ENCODE results near the gene AHDC1. TPM values are rescaled to one million over a fixed set of nuclear protein-coding genes. Genes with fewer than 3 reads are reported as not detected.

AHDC1 gene
- polyA plus RNA-seq, 1 donor: 19.5 TPM

- no peaks in the 10 kb centered on the region for H3K9me3 ChIP-seq (ENCODE audit: control insufficient read depth, low read depth, low read length)
- peaks cover 64% of the 10 kb centered on the region for H3K4me1 ChIP-seq (ENCODE audit: control insufficient read depth, insufficient read depth, low read length)
- H3K36me3 ChIP-seq (ENCODE audit: control insufficient read depth, insufficient read depth, low read length): no peaks in the 10 kb centered on the region
- DNase-seq: peak; percentile 94 to 99
- H3K4me3 ChIP-seq (ENCODE audit: low read length): peak overlapping the region; percentile 23
- H3K27me3 ChIP-seq (ENCODE audit: control insufficient read depth, insufficient read depth, low read length): no peaks in the 10 kb centered on the region
- WGBS (ENCODE audit: insufficient coverage, low lambda C conversion rate): no CpG with 5 or more reads among the region's 21 CpGs
- H3K27ac ChIP-seq (ENCODE audit: low read length): peak overlapping the region; percentile 98
Measured at GRCh38 chr1:27517907-27518718, 85.8 kb downstream of the AHDC1 start.

GRCh38 chr1:27517301-27517700, 86.6 kb downstream of the AHDC1 start:
- peak in 1 of 2 donors; percentile 70 for DNase-seq
- no CpG with 5 or more reads among the region's 2 CpGs for WGBS (ENCODE audit: insufficient coverage, low lambda C conversion rate)
- peaks cover 56% of the 10 kb centered on the region for H3K4me1 ChIP-seq (ENCODE audit: control insufficient read depth, insufficient read depth, low read length)
- H3K4me3 ChIP-seq (ENCODE audit: low read length): no peak overlapping the region
- no peaks in the 10 kb centered on the region for H3K36me3 ChIP-seq (ENCODE audit: control insufficient read depth, insufficient read depth, low read length)
- H3K9me3 ChIP-seq (ENCODE audit: control insufficient read depth, low read depth, low read length): no peaks in the 10 kb centered on the region
- peak overlapping the region; percentile 98 for H3K27ac ChIP-seq (ENCODE audit: low read length)
- no peaks in the 10 kb centered on the region for H3K27me3 ChIP-seq (ENCODE audit: control insufficient read depth, insufficient read depth, low read length)

GRCh38 chr1:27515626-27516025, 88.3 kb downstream of the AHDC1 start:
- H3K4me1 ChIP-seq (ENCODE audit: control insufficient read depth, insufficient read depth, low read length): peaks cover 40% of the 10 kb centered on the region
- H3K4me3 ChIP-seq (ENCODE audit: low read length): no peak overlapping the region
- H3K27me3 ChIP-seq (ENCODE audit: control insufficient read depth, insufficient read depth, low read length): no peaks in the 10 kb centered on the region
- no peak for DNase-seq
- no CpG with 5 or more reads among the region's 3 CpGs for WGBS (ENCODE audit: insufficient coverage, low lambda C conversion rate)
- no peaks in the 10 kb centered on the region for H3K36me3 ChIP-seq (ENCODE audit: control insufficient read depth, insufficient read depth, low read length)
- H3K9me3 ChIP-seq (ENCODE audit: control insufficient read depth, low read depth, low read length): no peaks in the 10 kb centered on the region
- H3K27ac ChIP-seq (ENCODE audit: low read length): no peak overlapping the region

GRCh38 chr1:27513958-27514357, 90.0 kb downstream of the AHDC1 start:
- Histone ChIP-seq H3K4me1 (ENCODE audit: control insufficient read depth, insufficient read depth, low read length) (peaks cover 35% of the 10 kb centered on the region), H3K4me3 (ENCODE audit: low read length) (no peak overlapping the region), H3K36me3 (ENCODE audit: control insufficient read depth, insufficient read depth, low read length) (no peaks in the 10 kb centered on the region), H3K27ac (ENCODE audit: low read length) (no peak overlapping the region), H3K9me3 (ENCODE audit: control insufficient read depth, low read depth, low read length) (no peaks in the 10 kb centered on the region), H3K27me3 (ENCODE audit: control insufficient read depth, insufficient read depth, low read length) (no peaks in the 10 kb centered on the region)
- no peak for DNase-seq
- WGBS (ENCODE audit: insufficient coverage, low lambda C conversion rate): no CpG with 5 or more reads among the region's 7 CpGs

- H3K9me3 ChIP-seq (ENCODE audit: control insufficient read depth, low read depth, low read length): no peaks in the 10 kb centered on the region
- WGBS (ENCODE audit: insufficient coverage, low lambda C conversion rate): no CpG with 5 or more reads among the region's 5 CpGs
- H3K27me3 ChIP-seq (ENCODE audit: control insufficient read depth, insufficient read depth, low read length): no peaks in the 10 kb centered on the region
- no peaks in the 10 kb centered on the region for H3K36me3 ChIP-seq (ENCODE audit: control insufficient read depth, insufficient read depth, low read length)
- peak in 1 of 2 donors; percentile 66 for DNase-seq
- no peak overlapping the region for H3K27ac ChIP-seq (ENCODE audit: low read length)
- H3K4me3 ChIP-seq (ENCODE audit: low read length): no peak overlapping the region
- H3K4me1 ChIP-seq (ENCODE audit: control insufficient read depth, insufficient read depth, low read length): peaks cover 33% of the 10 kb centered on the region
Measured at GRCh38 chr1:27513528-27513927, 90.4 kb downstream of the AHDC1 start.

GRCh38 chr1:27509127-27510080, 94.5 kb downstream of the AHDC1 start:
- no peak overlapping the region for H3K4me3 ChIP-seq (ENCODE audit: low read length)
- no peaks in the 10 kb centered on the region for H3K9me3 ChIP-seq (ENCODE audit: control insufficient read depth, low read depth, low read length)
- no peaks in the 10 kb centered on the region for H3K36me3 ChIP-seq (ENCODE audit: control insufficient read depth, insufficient read depth, low read length)
- peaks cover 34% of the 10 kb centered on the region for H3K4me1 ChIP-seq (ENCODE audit: control insufficient read depth, insufficient read depth, low read length)
- WGBS (ENCODE audit: insufficient coverage, low lambda C conversion rate): no CpG with 5 or more reads among the region's 9 CpGs
- H3K27me3 ChIP-seq (ENCODE audit: control insufficient read depth, insufficient read depth, low read length): no peaks in the 10 kb centered on the region
- DNase-seq: peak in 1 of 2 donors; percentile 65
- H3K27ac ChIP-seq (ENCODE audit: low read length): peak overlapping the region; percentile 30

GRCh38 chr1:27507960-27508665, 95.8 kb downstream of the AHDC1 start:
- Histone ChIP-seq H3K27ac (ENCODE audit: low read length) (no peak overlapping the region), H3K4me3 (ENCODE audit: low read length) (no peak overlapping the region), H3K9me3 (ENCODE audit: control insufficient read depth, low read depth, low read length) (no peaks in the 10 kb centered on the region), H3K4me1 (ENCODE audit: control insufficient read depth, insufficient read depth, low read length) (peaks cover 37% of the 10 kb centered on the region), H3K27me3 (ENCODE audit: control insufficient read depth, insufficient read depth, low read length) (no peaks in the 10 kb centered on the region), H3K36me3 (ENCODE audit: control insufficient read depth, insufficient read depth, low read length) (no peaks in the 10 kb centered on the region)
- DNase-seq: peak in 1 of 2 donors; percentile 39
- WGBS (ENCODE audit: insufficient coverage, low lambda C conversion rate): 100% methylated on average over 1 of the region's 6 CpGs

- H3K27ac ChIP-seq (ENCODE audit: low read length): no peak overlapping the region
- H3K4me1 ChIP-seq (ENCODE audit: control insufficient read depth, insufficient read depth, low read length): peaks cover 37% of the 10 kb centered on the region
- no peaks in the 10 kb centered on the region for H3K36me3 ChIP-seq (ENCODE audit: control insufficient read depth, insufficient read depth, low read length)
- H3K27me3 ChIP-seq (ENCODE audit: control insufficient read depth, insufficient read depth, low read length): no peaks in the 10 kb centered on the region
- H3K9me3 ChIP-seq (ENCODE audit: control insufficient read depth, low read depth, low read length): no peaks in the 10 kb centered on the region
- DNase-seq: no peak
- WGBS (ENCODE audit: insufficient coverage, low lambda C conversion rate): no CpG with 5 or more reads among the region's 6 CpGs
- H3K4me3 ChIP-seq (ENCODE audit: low read length): no peak overlapping the region
Measured at GRCh38 chr1:27506703-27507102, 97.2 kb downstream of the AHDC1 start.

- Histone ChIP-seq H3K4me3 (ENCODE audit: low read length) (no peak overlapping the region), H3K36me3 (ENCODE audit: control insufficient read depth, insufficient read depth, low read length) (no peaks in the 10 kb centered on the region), H3K27ac (ENCODE audit: low read length) (peak overlapping the region; percentile 70), H3K9me3 (ENCODE audit: control insufficient read depth, low read depth, low read length) (no peaks in the 10 kb centered on the region), H3K27me3 (ENCODE audit: control insufficient read depth, insufficient read depth, low read length) (no peaks in the 10 kb centered on the region), H3K4me1 (ENCODE audit: control insufficient read depth, insufficient read depth, low read length) (peaks cover 37% of the 10 kb centered on the region)
- no CpG with 5 or more reads among the region's 5 CpGs for WGBS (ENCODE audit: insufficient coverage, low lambda C conversion rate)
- DNase-seq: no peak
Measured at GRCh38 chr1:27505420-27505680, 98.6 kb downstream of the AHDC1 start.

Data from large intestine (tissue), 3 donors.